Neural crest cell (in vitro differentiated cells): ENCODE results near the gene TRIO. TPM values are rescaled to one million over a fixed set of nuclear protein-coding genes. Genes with fewer than 3 reads are reported as not detected.

Source experiments
- DNase-seq: peaks from one replicate; pipeline ENCODE4 v3.0.0; 2021; ENCODE audit warnings: low read depth, mixed read lengths, low spot score
- H3K27ac Mint-ChIP-seq: one replicate; pipeline ENCODE4 v1.8.0; 2021; ENCODE audit warnings: mild to moderate bottlenecking, mixed read lengths; ENCODE audit not compliant: unreplicated experiment
- H3K27me3 Mint-ChIP-seq: 2 replicates; pipeline ENCODE4 v1.8.0; 2021; ENCODE audit warnings: low read depth, mild to moderate bottlenecking, mixed read lengths
- H3K36me3 Mint-ChIP-seq: 2 replicates; pipeline ENCODE4 v1.8.0; 2021; ENCODE audit warnings: low read depth, mild to moderate bottlenecking, mixed read lengths
- H3K4me1 Mint-ChIP-seq: 2 replicates; pipeline ENCODE4 v1.8.0; 2021; ENCODE audit warnings: mixed read lengths
- H3K4me3 Mint-ChIP-seq: one replicate; pipeline ENCODE4 v1.8.0; 2021; ENCODE audit warnings: mild to moderate bottlenecking, mixed read lengths
- H3K9me3 Mint-ChIP-seq: 2 replicates; pipeline ENCODE4 v1.8.0; 2021; ENCODE audit warnings: mixed read lengths
- CTCF ChIP-seq: fragments of 200-600 bp; sonication (generic); conservative IDR thresholded peaks from 2 replicates; pipeline ENCODE4 v1.5.0; 2021; ENCODE audit warnings: antibody characterized with exemption, mild to moderate bottlenecking
- total RNA-seq: library from RNA; stranded (reverse); gene quantifications from 2 replicates; pipeline ENCODE4 v1.2.1, GENCODE V29; 2021

The TRIO gene
- total RNA-seq, 1 donor from 2014 or later: 134 TPM

- no peaks in the 10 kb centered on the region for H3K9me3 Mint-ChIP-seq
- peaks cover 8% of the 10 kb centered on the region for H3K36me3 Mint-ChIP-seq
- H3K27me3 Mint-ChIP-seq: no peaks in the 10 kb centered on the region
- H3K27ac Mint-ChIP-seq: peak overlapping the region; percentile 96
- no peak overlapping the region for H3K4me3 Mint-ChIP-seq
- no peak for DNase-seq
- TF ChIP-seq CTCF: no peak
- H3K4me1 Mint-ChIP-seq: no peaks in the 10 kb centered on the region
Observed at GRCh38 chr5:14510156-14510734, 367.1 kb downstream of the TRIO start.

GRCh38 chr5:14510880-14511279 lies 367.7 kb downstream of the TRIO start:
- peaks cover 11% of the 10 kb centered on the region for H3K36me3 Mint-ChIP-seq
- H3K4me1 Mint-ChIP-seq: no peaks in the 10 kb centered on the region
- peaks cover 3% of the 10 kb centered on the region for H3K9me3 Mint-ChIP-seq
- H3K27me3 Mint-ChIP-seq: no peaks in the 10 kb centered on the region
- H3K4me3 Mint-ChIP-seq: no peak overlapping the region
- H3K27ac Mint-ChIP-seq: no peak overlapping the region
- TF ChIP-seq CTCF: no peak
- no peak for DNase-seq

- H3K27me3 Mint-ChIP-seq: no peaks in the 10 kb centered on the region
- H3K27ac Mint-ChIP-seq: no peak overlapping the region
- H3K36me3 Mint-ChIP-seq: peaks cover 8% of the 10 kb centered on the region
- H3K4me3 Mint-ChIP-seq: no peak overlapping the region
- H3K9me3 Mint-ChIP-seq: peaks cover 4% of the 10 kb centered on the region
- no peaks in the 10 kb centered on the region for H3K4me1 Mint-ChIP-seq
- no peak for DNase-seq
- TF ChIP-seq CTCF: no peak
Observed at GRCh38 chr5:14512574-14512973, 369.4 kb downstream of the TRIO start.

GRCh38 chr5:14513266-14513665 lies 370.1 kb downstream of the TRIO start:
- Mint-ChIP-seq H3K9me3 (peaks cover 4% of the 10 kb centered on the region), H3K4me3 (no peak overlapping the region), H3K4me1 (no peaks in the 10 kb centered on the region), H3K36me3 (peaks cover 8% of the 10 kb centered on the region), H3K27ac (no peak overlapping the region), H3K27me3 (no peaks in the 10 kb centered on the region)
- no peak for TF ChIP-seq CTCF
- no peak for DNase-seq

- Mint-ChIP-seq H3K4me1 (no peaks in the 10 kb centered on the region), H3K27ac (no peak overlapping the region), H3K27me3 (no peaks in the 10 kb centered on the region), H3K9me3 (peaks cover 14% of the 10 kb centered on the region), H3K36me3 (peaks cover 7% of the 10 kb centered on the region), H3K4me3 (no peak overlapping the region)
- TF ChIP-seq CTCF: no peak
- DNase-seq: no peak
Observed at GRCh38 chr5:14516901-14517300, 373.8 kb downstream of the TRIO start.
